HG02885 (cell line): ENCODE results near the gene ISOC2.

Source experiments
- ATAC-seq: cut with Tn5 transposase; IDR thresholded peaks from one replicate; pipeline ENCODE4 v1.9.1; 2021; ENCODE audit warnings: mild to moderate bottlenecking; ENCODE audit not compliant: unreplicated experiment, poor library complexity

The ISOC2 gene

GRCh38 chr19:55479451-55480230 lies 18.2 kb upstream of the ISOC2 start:
- no peak for ATAC-seq

DNA sequence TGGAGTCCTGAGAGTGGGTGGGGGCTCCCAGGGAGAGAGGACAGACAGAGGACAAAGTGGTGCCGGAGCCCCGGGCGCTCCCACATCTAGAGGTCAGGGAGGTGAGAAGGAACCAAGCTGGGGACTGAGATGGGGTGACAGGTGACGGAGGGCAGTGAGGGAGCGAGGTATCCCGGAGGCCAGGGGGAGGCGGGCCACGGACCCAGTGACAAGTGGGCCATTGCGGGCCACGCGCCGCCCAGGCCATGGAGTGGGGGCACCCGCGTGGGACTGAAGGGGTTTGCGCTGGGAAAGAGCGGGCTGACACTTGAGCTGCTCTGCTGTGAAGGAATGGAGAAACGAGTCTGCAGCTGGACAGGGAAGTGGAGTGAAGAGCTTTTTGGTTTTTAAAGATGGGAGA lies 17.6 kb upstream of the ISOC2 start:
- no peak for ATAC-seq

- no peak for ATAC-seq
These were observed 16.9 kb upstream of the ISOC2 start for GRCh38 chr19:55478364-55478763.

DNA sequence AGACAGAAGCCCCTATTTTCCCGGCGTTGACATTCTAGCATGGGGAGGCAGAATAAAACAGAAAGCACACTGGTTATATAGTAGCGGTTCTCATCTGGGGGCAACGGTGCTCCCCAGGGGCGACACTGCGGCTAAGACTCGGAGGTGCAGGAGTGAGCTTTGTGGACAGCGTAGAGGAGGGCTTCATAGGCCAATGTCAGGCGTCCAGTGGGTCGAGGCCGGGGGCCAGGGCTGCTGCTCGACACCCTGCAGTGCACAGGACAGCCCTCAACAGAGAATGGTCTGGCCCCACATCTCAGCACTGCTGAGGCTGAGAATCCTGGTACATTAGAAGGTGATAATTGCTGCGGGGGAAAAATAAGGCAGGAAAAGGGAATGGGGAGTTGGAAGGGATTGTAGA lies 16.5 kb upstream of the ISOC2 start:
- no peak for ATAC-seq

DNA sequence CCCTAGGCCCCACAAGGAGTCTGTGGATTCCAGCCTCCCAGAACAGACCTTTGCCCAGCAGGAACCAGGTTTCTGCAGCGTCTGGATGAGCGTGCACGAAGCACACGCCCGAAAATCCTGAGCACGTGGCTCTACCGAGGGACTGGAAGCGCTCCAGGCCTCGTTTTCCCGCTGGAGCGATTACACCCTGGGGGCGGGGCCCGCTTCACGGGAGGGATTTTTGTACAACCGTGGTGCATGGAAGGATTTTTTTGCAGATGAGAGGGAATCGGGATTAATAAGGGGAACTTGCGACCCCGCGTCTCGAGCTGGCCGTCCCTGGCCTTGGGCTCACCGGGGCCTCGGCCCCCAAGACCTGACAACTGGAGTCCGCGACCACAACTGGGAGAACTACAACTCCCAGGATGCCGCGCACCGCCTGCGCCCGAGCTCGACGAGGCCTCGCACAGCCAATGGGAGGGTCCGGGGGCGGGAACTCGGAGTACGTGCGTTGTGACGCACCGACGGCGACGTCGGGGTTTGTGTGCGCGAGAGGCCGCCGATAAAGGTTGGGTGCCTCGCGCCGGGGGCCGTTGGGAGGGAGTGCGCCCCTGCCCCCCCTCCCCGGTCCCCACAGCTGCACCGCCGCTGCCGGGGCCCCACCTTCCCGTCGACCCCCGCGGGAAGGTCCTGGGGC lies 14.8 kb upstream of the ISOC2 start, which contains the start of gene ZNF628:
ZNF628 (plus strand) TSS at position 518 of the 676 bp plus-strand sequence. CDS start 3,294 bp downstream, outside the sequence.
- peak; percentile 94 for ATAC-seq

GRCh38 chr19:55474269-55475265 lies 13.1 kb upstream of the ISOC2 start:
- no peak for ATAC-seq

- no peak for ATAC-seq
These were observed 12.0 kb upstream of the ISOC2 start for GRCh38 chr19:55473225-55474012.

DNA sequence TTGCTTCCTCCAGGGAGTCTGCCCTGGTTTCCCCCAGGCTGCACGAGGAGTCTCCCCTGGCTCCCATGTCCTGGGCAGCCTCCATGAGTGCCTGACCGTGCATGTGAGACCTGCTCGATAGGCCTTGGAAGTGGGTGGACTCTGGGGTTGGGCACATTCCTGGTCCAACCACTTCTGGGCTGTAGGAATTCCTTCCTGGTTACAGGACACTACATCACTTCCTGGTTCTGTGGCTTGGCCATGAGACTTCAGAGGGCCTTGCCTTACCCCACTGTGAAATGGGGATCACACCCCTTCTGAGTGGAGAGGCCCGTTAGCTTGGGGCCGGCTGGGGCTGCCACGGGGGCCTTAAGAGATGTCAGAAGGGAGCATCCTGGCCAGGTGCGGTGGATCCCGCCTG lies 11.0 kb upstream of the ISOC2 start:
- ATAC-seq, result no peak

DNA sequence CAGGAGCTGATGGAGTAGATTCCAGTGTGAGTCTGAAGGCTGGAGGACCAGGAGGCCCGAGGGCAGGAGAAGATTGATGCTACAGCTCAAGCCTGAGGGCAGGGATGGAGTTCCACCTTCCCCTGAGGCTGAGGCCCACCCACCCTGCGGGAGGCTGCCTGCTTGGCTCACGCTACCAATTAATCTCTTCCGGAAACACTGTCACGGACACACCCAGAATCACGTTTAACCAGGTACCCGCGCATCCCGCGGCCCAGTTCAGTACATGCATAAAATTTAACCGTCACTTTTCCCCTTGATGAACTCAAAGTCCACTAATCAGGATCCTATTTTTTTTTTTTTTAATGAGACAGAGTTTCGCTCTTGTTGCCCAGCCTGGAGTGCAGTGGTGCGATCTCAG lies 9.8 kb upstream of the ISOC2 start:
- no peak for ATAC-seq

DNA sequence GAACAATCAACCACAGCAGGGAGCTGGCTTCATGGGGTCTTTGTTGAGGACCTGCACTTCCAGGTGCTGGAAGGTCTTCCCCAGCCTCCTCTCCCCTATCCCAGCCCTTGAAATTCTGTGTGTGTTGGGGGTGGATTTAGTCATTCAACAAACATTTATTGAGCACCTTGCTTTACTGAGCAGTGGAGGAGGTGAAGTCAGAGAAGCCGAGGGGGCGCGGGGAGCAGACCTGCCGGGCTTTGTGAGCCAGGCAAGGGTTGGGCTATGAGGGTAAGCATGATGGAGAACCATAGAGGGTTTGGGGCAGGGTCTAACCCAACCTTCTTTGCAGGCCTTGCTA lies 6.6 kb upstream of the ISOC2 start:
- no peak for ATAC-seq

DNA sequence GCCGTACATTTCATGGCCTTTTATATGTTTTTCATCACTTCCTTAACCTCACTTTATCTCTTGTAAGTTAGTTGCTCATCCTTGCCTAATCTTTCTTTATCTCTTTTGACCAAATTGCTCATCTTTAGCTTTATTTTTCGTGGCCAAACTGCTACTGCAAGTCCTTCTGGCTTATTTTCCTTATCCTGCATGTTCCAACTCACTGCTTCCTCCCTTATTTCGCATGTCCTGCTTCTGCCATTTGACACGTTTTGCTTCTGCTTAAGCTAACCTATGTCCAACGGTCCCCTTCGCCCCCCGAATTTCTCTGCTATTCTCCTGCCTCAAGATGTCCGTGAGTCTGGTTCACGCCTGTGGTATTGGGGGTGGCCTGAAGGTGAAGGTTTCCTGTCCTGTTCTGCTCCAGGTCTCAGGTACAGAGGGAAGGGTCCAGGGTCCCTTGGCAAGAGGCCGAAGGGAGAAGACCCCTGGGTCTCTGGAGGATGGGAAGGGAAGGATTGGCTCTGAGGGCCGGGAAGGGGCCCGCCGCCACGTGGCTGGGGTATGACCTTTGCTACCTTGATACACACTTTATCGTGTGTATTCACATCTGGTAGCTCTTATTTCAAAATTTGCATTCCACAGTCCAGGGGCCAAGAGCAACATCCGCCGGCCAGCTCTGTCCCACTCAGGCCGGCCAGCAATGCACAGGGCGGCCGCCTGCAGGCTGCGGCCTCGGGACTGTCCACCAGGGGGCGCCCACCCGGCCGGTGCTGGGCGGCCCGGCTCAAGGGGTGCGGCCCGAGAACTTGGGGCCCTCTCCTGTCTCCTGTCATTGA lies 6.0 kb upstream of the ISOC2 start:
- peak; percentile 73 for ATAC-seq

DNA sequence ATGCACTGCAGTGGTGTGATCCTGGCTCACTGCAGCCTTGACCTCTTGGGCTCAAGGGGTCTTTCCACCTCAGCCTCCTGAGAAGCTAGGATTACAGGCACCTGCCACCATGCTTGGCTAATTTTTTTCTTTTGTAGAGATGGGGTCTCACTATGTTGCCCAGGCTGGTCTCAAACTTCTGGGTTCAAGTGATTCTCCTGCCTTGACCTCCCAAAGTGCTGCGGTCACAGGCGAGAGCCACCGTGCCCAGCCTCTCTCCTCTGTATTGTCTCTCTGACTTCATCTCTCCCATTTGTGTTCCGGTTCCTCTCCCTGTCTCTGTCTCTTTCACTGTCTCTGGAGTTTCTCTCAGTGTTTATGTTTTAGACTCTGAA lies 4.8 kb upstream of the ISOC2 start:
- no peak for ATAC-seq

GRCh38 chr19:55465460-55466240 lies 4.2 kb upstream of the ISOC2 start:
- no peak for ATAC-seq

DNA sequence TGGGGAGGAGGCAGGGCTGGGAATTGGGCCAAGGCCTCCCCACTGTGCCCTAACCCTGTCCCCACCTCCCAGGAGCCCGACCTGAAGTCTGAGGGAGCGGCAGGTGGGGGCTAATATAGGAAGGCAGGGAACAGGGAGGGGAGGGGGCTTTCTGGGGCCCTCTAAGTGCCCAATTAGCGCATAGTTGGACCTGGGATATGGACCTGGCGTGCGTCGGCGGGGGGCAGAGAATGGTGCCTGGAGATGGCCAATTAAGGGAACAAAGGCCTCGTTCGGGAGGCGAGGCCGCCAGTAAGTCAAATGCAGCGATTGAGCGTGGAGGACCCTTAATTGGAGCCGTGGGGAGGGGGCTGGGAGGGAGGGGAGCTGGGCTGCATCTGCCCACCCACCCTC lies 3.2 kb upstream of the ISOC2 start, which contains the start of gene C19orf85:
C19orf85 (minus strand) TSS at position 90 of the 393 bp plus-strand sequence. CDS start 197 bp downstream, outside the sequence.
- no peak for ATAC-seq

GRCh38 chr19:55464039-55464661 lies 2.7 kb upstream of the ISOC2 start:
- no peak for ATAC-seq

GRCh38 chr19:55463583-55464031 lies 2.2 kb upstream of the ISOC2 start:
- ATAC-seq, result no peak

GRCh38 chr19:55462722-55463121 lies 1.3 kb upstream of the ISOC2 start:
- no peak for ATAC-seq
